ENCODE measurements around the gene ENKD1. TPM values are rescaled to one million over a fixed set of nuclear protein-coding genes. Genes with fewer than 3 reads are reported as not detected.

Gene ENKD1
- total and polyA plus RNA-seq, 2 experiments from 2014 or later, result 23.3 to 34.8 TPM

- DNase-seq (ENCODE audit: low read depth in 1 of 2, low spot score in 1 of 2), result no peak
- Histone ChIP-seq H3K4me1 (ENCODE audit: low read depth) (no peaks in the 10 kb centered on the region), H3K27me3 (peaks cover 83% of the 10 kb centered on the region), H3K27ac (no peak overlapping the region), H3K36me3 (no peaks in the 10 kb centered on the region), H3K9me3 (ENCODE audit: low read depth) (no peaks in the 10 kb centered on the region), H3K4me3 (no peak overlapping the region)
- TF ChIP-seq, protein P1, sequence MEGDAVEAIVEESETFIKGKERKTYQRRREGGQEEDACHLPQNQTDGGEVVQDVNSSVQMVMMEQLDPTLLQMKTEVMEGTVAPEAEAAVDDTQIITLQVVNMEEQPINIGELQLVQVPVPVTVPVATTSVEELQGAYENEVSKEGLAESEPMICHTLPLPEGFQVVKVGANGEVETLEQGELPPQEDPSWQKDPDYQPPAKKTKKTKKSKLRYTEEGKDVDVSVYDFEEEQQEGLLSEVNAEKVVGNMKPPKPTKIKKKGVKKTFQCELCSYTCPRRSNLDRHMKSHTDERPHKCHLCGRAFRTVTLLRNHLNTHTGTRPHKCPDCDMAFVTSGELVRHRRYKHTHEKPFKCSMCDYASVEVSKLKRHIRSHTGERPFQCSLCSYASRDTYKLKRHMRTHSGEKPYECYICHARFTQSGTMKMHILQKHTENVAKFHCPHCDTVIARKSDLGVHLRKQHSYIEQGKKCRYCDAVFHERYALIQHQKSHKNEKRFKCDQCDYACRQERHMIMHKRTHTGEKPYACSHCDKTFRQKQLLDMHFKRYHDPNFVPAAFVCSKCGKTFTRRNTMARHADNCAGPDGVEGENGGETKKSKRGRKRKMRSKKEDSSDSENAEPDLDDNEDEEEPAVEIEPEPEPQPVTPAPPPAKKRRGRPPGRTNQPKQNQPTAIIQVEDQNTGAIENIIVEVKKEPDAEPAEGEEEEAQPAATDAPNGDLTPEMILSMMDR (IDR thresholded peaks at IDR 0.05; ENCODE audit: low read depth, low read length), result no peak
Measured at GRCh38 chr16:67709050-67709449, 42.5 kb upstream of the ENKD1 start.

GRCh38 chr16:67708368-67708771 is 41.8 kb upstream of the ENKD1 start:
- no peaks in the 10 kb centered on the region for H3K4me1 ChIP-seq (ENCODE audit: low read depth)
- DNase-seq (ENCODE audit: low read depth in 1 of 2, low spot score in 1 of 2), result no peak
- peaks cover 83% of the 10 kb centered on the region for H3K27me3 ChIP-seq
- H3K27ac ChIP-seq, result no peak overlapping the region
- no peaks in the 10 kb centered on the region for H3K9me3 ChIP-seq (ENCODE audit: low read depth)
- no peaks in the 10 kb centered on the region for H3K36me3 ChIP-seq
- TF ChIP-seq, protein P1 (IDR thresholded peaks at IDR 0.05; ENCODE audit: low read depth, low read length), result no peak
- no peak overlapping the region for H3K4me3 ChIP-seq

- no peak overlapping the region for H3K27ac ChIP-seq
- DNase-seq (ENCODE audit: low read depth in 1 of 2, low spot score in 1 of 2), result no peak
- TF ChIP-seq, protein P1 (IDR thresholded peaks at IDR 0.05; ENCODE audit: low read depth, low read length), result no peak
- no peak overlapping the region for H3K4me3 ChIP-seq
- H3K9me3 ChIP-seq (ENCODE audit: low read depth), result no peaks in the 10 kb centered on the region
- no peaks in the 10 kb centered on the region for H3K36me3 ChIP-seq
- peaks cover 84% of the 10 kb centered on the region for H3K27me3 ChIP-seq
- H3K4me1 ChIP-seq (ENCODE audit: low read depth), result no peaks in the 10 kb centered on the region
Measured at GRCh38 chr16:67707790-67708189, 41.2 kb upstream of the ENKD1 start.

GRCh38 chr16:67707210-67707609 is 40.7 kb upstream of the ENKD1 start:
- Histone ChIP-seq H3K9me3 (ENCODE audit: low read depth) (no peaks in the 10 kb centered on the region), H3K27me3 (peaks cover 88% of the 10 kb centered on the region), H3K36me3 (no peaks in the 10 kb centered on the region), H3K4me3 (no peak overlapping the region), H3K4me1 (ENCODE audit: low read depth) (no peaks in the 10 kb centered on the region), H3K27ac (no peak overlapping the region)
- no peak for DNase-seq (ENCODE audit: low read depth in 1 of 2, low spot score in 1 of 2)
- TF ChIP-seq, protein P1 (IDR thresholded peaks at IDR 0.05; ENCODE audit: low read depth, low read length), result no peak

GRCh38 chr16:67704110-67704509 is 37.6 kb upstream of the ENKD1 start:
- peaks cover 72% of the 10 kb centered on the region for H3K27me3 ChIP-seq
- TF ChIP-seq, protein P1 (IDR thresholded peaks at IDR 0.05; ENCODE audit: low read depth, low read length), result no peak
- H3K4me3 ChIP-seq, result no peak overlapping the region
- DNase-seq (ENCODE audit: low read depth in 1 of 2, low spot score in 1 of 2), result no peak
- H3K36me3 ChIP-seq, result no peaks in the 10 kb centered on the region
- no peaks in the 10 kb centered on the region for H3K4me1 ChIP-seq (ENCODE audit: low read depth)
- no peaks in the 10 kb centered on the region for H3K9me3 ChIP-seq (ENCODE audit: low read depth)
- H3K27ac ChIP-seq, result no peak overlapping the region

DNA sequence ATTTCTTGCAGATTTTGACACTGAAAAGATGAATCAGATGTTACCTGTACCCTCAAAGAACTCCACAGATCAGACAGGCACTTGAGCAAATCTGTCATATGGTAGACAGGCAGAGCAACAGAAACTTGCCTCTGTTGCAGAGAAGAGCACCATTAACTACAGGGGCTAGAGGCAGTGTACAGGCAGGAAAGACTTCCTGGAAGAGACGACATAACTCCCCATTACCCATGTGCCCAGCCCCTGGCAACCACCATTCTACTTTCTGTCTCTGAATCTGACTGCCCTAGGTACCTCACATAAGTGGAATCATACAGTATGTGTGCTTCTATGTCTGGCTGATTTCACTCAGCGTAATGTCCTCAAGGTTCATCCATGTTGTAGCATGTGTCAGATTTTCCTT is 37.1 kb upstream of the ENKD1 start:
- TF ChIP-seq, protein P1 (IDR thresholded peaks at IDR 0.05; ENCODE audit: low read depth, low read length), result no peak
- Histone ChIP-seq H3K27me3 (peaks cover 67% of the 10 kb centered on the region), H3K9me3 (ENCODE audit: low read depth) (no peaks in the 10 kb centered on the region), H3K4me3 (no peak overlapping the region), H3K36me3 (no peaks in the 10 kb centered on the region), H3K4me1 (ENCODE audit: low read depth) (no peaks in the 10 kb centered on the region), H3K27ac (no peak overlapping the region)
- DNase-seq (ENCODE audit: low read depth in 1 of 2, low spot score in 1 of 2), result no peak

All from cardiac muscle cell (in vitro differentiated cells and primary cell).